Neutrophil (primary cell): ENCODE data around the gene TSSK6.

ENCODE experiments used
- H3K27ac ChIP-seq: fragments of 200-600 bp; sonication (generic); 2 replicates; pipeline ENCODE4 v1.5.1; 2016; ENCODE audit warnings: mild to moderate bottlenecking, moderate library complexity
- H3K27me3 ChIP-seq: fragments of 200-600 bp; sonication (generic); 2 replicates; pipeline ENCODE4 v1.6.0; 2016; ENCODE audit warnings: mild to moderate bottlenecking
- H3K36me3 ChIP-seq: fragments of 200-600 bp; sonication (generic); 2 replicates; pipeline ENCODE4 v1.5.1; 2017
- H3K4me1 ChIP-seq, 2 experiments: fragments of 200-600 bp in 1 of 2; sonication (generic) in 1 of 2; 1 replicate in 1 of 2; 2 replicates in 1 of 2; pipeline versions ENCODE4 v1.5.1 to v1.6.1; 2013 to 2016; ENCODE audit warnings: low read depth in 1 of 2, low read length in 1 of 2, mild to moderate bottlenecking in 1 of 2, moderate library complexity in 1 of 2; ENCODE audit not compliant: control insufficient read depth in 1 of 2, insufficient read depth in 1 of 2
- H3K4me3 ChIP-seq, 2 experiments: fragments of 200-600 bp in 1 of 2; sonication (generic) in 1 of 2; 1 replicate in 1 of 2; 2 replicates in 1 of 2; pipeline ENCODE4 v1.5.1; 2013 to 2016; ENCODE audit warnings: low read depth in 1 of 2, low read length in 1 of 2, mild to moderate bottlenecking in 1 of 2, moderate library complexity in 1 of 2
- H3K9me3 ChIP-seq: fragments of 200-600 bp; sonication (generic); 2 replicates; pipeline ENCODE4 v1.5.1; 2016
- TF ChIP-seq, protein P1 (sequence below): fragments of 200-600 bp; sonication (generic); IDR thresholded peaks from 2 replicates; pipeline ENCODE4 v1.5.1; 2016; ENCODE audit warnings: antibody characterized with exemption

Gene TSSK6

DNA sequence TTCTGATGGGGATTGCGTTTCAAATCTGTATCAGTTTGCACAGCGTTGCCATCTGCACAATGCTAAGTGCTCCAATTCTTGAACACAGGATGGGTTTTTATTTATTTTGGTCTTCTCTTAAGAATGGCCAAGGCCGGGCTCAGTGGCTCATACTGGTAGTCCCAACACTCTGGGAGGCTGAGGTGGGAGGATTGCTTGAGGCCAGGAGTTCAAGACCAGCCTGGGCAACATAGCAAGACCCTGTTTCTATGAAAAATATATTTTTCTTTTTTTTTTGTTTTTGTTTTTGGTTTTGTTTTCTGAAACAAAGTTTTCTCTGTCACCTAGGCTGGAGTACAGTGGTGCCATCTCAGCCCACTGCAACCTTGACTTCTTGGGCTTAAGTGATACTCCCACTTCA, 7.8 kb upstream of the TSSK6 start:
- TF ChIP-seq, protein P1, sequence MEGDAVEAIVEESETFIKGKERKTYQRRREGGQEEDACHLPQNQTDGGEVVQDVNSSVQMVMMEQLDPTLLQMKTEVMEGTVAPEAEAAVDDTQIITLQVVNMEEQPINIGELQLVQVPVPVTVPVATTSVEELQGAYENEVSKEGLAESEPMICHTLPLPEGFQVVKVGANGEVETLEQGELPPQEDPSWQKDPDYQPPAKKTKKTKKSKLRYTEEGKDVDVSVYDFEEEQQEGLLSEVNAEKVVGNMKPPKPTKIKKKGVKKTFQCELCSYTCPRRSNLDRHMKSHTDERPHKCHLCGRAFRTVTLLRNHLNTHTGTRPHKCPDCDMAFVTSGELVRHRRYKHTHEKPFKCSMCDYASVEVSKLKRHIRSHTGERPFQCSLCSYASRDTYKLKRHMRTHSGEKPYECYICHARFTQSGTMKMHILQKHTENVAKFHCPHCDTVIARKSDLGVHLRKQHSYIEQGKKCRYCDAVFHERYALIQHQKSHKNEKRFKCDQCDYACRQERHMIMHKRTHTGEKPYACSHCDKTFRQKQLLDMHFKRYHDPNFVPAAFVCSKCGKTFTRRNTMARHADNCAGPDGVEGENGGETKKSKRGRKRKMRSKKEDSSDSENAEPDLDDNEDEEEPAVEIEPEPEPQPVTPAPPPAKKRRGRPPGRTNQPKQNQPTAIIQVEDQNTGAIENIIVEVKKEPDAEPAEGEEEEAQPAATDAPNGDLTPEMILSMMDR = no peak
- Histone ChIP-seq H3K4me3 (no peak overlapping the region), H3K4me1 (no peaks in the 10 kb centered on the region), H3K27ac (no peak overlapping the region), H3K36me3 (peaks cover 31% of the 10 kb centered on the region), H3K9me3 (no peaks in the 10 kb centered on the region), H3K27me3 (no peaks in the 10 kb centered on the region)

DNA sequence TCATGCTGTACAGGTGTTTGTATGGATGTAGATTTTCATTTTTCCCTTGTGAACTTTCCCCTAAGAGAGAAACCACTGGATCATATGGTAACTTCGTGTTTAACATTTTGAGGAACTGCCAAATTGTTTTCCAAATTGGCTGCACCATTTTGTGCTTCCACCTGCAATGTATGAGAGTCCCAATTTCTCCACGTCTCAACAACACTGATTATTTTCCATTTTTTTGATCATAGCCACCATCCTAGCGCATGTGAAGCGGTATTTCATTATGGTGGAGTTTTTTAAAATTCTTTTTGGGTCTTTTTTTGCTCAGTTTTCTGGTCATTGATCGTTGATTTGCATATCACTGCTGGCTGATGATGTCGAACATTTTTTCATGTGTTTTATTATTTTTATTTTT, 5.6 kb upstream of the TSSK6 start:
- peaks cover 11% of the 10 kb centered on the region for H3K36me3 ChIP-seq
- H3K9me3 ChIP-seq = no peaks in the 10 kb centered on the region
- peaks cover 7% of the 10 kb centered on the region in 2 experiments for H3K4me1 ChIP-seq
- H3K27ac ChIP-seq = no peak overlapping the region
- no peak overlapping the region for H3K4me3 ChIP-seq
- no peaks in the 10 kb centered on the region for H3K27me3 ChIP-seq
- TF ChIP-seq, protein P1 = no peak

DNA sequence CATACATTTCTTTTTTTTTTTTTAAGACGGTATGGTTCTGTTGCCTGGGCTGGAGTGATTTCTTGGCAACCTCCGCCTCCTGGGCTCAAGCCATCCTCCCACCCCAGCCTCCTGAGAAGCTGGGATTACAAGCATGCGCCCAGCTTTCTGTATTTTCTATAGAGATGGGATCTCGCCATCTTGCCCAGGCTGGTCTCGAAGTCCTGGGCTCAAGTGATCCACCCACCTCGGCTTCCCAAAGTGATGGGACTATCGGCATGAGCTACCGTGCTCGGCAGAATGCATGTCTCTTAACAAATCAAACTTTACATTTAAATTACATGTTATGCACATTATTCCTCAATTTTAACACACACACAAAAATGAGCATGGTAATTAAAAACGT, 1.9 kb upstream of the TSSK6 start:
- peaks cover 5% of the 10 kb centered on the region for H3K27me3 ChIP-seq
- H3K4me1 ChIP-seq = peaks cover 12% of the 10 kb centered on the region in 2 experiments
- H3K4me3 ChIP-seq = peak overlapping the region in 1 of 2 experiments; percentile 82
- TF ChIP-seq, protein P1 = no peak
- peaks cover 3% of the 10 kb centered on the region for H3K36me3 ChIP-seq
- no peaks in the 10 kb centered on the region for H3K9me3 ChIP-seq
- no peak overlapping the region for H3K27ac ChIP-seq

DNA sequence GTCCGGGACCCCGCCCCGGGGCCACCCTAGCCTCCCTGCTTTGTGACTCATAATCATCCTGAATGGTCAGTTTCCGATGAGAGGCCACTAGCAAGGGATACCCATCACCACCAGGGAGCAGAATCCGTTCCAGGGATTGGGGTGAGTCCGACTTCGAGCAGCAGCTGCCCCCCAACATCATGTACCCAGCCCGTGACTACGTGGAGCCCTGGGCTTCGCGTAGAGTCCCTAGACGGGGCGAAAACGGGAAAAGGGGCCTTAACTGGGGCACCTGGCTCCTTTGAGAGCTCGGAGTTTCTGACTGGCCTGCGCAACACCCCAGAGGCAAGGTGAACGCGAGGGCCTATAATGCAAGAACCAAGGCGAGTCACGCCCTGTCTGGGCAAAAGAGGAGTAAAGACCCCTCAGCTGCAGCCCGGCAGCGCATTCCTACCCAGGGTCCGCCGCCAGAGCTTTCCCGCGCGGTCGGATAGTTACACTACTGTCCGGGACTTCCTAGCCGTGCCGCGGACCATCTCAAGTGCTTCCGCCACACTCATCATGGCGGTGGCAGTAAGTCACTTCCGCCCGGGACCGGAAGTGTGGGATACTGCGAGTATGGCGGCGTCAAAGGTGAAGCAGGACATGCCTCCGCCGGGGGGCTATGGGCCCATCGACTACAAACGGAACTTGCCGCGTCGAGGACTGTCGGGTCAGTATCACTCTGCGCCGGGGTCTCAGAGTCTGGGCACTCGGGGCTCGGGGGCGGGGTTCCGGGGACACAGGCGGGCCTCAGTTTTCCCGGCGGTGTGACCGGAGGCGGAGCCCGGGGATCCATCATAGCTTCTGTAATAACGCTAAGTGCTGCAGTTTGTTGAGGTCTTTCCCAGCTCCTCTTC, 533 bp upstream of the TSSK6 start, which contains the start of gene NDUFA13:
TSS of gene NDUFA13 (plus strand) at position 584 of the 878 bp plus-strand sequence. CDS start at position 598, 14 bp downstream.
- no peaks in the 10 kb centered on the region for H3K9me3 ChIP-seq
- H3K4me3 ChIP-seq = peak within 1 kb of the TSS; percentile 82 to 97
- H3K36me3 ChIP-seq = peaks cover 3% of the 10 kb centered on the region
- H3K4me1 ChIP-seq = peaks cover 12% of the 10 kb centered on the region in 2 experiments
- H3K27ac ChIP-seq = peak within 1 kb of the TSS; percentile 85
- peaks cover 5% of the 10 kb centered on the region for H3K27me3 ChIP-seq
- TF ChIP-seq, protein P1 = peak; percentile 17

DNA sequence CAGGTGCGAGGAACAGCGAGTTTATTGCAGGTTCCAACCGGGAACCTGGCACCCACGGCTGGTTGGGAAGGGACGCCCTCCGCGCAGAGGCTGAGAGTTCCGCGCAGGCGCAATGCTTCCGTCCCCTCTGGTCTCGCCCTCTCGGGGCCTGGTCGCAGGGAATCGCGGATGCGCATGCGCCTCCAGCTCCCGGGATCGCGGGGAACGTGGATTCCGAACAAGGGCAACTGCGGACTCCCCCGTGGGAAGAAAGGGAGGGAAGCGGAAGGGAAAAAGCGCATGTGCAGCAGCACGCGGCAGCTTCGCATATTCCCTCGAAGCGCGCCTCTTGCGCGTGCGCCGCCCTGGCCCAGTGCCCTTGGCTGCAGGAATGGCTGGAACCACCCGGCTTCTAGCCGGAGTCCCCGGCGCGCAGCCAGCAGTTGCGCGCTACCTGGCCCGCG, 1.1 kb downstream of the TSSK6 start:
- Histone ChIP-seq H3K4me3 (peak overlapping the region in 1 of 2 experiments; percentile 42), H3K4me1 (peaks cover 12% of the 10 kb centered on the region in 2 experiments)
- TF ChIP-seq, protein P1 = no peak

More for the DNA sequence above, 1.1 kb downstream of the TSSK6 start:
- Histone ChIP-seq H3K27me3 (peaks cover 5% of the 10 kb centered on the region), H3K27ac (no peak overlapping the region), H3K36me3 (no peaks in the 10 kb centered on the region), H3K9me3 (no peaks in the 10 kb centered on the region)
